ENCODE results near the gene RADIL.
A peak's percentile ranks its signal among the peaks of the same experiment; 100 is the strongest.

Gene RADIL

DNA sequence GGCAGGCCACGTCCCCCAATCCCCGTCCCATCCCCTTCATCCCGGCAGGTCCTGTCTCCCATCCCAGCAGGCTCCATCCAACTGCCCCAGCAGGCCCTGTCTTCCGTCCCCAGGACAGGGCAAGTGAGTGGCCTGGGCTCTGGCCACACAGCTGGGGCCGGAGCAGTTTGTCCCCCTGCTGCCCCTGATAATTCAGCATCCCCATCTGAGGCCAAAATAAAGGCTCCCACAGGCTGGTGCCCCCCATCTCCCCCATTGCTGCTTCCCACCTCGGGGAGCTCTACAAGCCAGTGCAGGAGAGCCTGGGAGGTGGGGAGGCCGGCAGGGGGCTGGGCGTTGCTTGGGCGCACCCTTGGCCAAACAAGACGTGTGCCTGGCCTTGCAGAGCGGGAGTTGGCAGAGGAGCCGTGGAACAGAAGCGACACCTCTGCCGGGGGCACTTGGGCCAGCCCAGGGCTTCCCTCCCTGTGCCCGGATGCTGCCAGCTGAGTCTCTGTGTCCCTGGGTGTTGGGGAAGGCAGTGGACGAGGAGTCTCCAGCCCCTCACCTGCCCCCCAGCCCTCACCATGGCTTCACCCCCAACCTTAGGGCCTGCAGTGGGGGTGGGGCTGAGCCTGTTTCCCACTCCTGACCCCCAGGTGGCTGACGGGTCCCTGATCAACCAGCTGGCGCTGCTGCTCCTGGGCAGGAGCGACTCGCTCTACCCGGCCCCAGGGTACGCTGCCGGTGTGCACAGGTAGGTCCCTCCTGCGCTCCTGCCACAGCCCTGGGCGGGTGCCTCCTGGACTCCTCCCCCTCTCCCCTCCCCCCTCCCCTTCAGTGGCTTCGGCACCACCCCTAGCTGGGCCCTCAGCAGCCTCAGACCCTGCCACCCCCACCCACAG lies 94.1 kb downstream of the RADIL start:
- no peak for DNase-seq

DNA sequence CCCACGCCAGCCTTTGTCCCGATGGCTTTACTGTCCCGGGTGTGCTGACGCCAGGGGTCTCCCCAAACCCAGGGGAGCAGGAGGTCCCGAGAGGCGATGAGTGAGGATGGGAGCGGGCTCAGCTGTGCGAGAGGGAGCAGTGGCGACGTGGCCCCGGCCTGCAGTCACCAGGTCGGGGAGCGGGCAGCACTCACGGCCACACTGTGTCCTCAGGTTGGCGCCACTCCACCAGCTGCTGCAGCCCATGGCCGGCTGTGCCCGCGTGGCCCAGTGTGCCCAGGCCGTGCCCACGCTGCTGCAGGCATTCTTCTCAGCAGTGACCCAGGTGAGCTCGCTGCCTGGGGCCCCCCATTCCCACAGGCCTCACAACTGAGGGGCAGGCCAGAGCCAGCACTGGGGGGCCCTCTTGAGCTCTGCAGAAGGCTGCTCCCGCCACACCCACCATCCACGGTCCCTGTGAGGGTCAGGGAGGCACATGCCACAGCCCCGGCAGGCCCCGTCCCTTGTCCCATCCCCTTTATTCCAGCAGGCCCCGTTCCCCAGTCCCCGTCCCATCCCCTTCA lies 94.8 kb downstream of the RADIL start:
- no peak for DNase-seq

DNA sequence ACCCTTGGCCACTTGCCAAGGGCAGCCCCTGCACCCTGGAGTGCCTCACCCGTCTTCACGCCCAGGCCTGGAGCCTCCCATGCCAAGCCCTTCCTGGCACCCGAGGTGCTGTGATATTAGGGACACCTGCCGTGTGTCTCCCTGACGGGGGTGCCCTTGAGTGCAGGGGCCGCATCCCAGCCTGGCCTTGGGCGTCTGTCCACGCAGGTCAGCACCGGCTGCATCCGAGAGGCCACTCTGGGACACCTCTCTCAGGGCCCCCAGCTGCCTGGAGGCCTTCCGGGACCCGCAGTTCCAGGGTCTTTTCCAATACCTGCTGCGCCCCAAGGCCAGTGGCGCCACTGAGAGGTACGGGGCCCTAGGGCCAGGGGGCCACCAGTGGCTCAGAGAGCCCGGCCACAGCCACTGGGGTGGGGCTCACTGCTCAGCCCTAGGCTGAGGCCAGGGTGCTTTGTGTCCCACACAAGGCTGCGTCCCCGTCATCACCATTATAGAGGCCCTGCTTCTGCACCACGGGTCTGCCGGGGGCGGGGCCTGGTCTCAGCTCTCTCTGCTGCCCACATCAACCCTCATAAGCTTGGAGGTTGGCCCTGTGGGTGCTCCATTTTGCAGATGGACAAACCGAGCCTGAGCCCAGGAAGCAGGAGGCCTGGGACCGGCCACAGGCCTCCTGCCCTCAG lies 95.4 kb downstream of the RADIL start:
- no peak for DNase-seq

DNA sequence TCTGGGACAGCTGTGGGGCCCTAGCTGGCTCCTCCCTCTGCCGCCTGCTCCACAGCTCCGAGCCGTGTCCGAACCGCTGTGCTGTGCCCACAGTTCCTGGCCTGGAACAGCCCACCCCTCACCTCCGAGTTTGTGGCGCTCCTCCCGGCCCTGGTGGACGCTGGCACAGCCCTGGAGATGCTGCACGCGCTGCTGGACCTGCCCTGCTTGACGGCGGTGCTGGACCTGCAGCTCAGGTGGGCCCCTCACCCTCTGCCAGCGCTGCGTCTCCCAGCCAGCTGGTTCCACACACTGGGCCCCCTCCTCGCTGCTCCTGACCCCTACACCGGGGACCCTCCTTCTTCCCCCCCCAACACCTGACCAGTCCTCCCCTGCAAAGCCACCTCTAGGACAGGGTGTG lies 96.0 kb downstream of the RADIL start:
- DNase-seq, result no peak

DNA sequence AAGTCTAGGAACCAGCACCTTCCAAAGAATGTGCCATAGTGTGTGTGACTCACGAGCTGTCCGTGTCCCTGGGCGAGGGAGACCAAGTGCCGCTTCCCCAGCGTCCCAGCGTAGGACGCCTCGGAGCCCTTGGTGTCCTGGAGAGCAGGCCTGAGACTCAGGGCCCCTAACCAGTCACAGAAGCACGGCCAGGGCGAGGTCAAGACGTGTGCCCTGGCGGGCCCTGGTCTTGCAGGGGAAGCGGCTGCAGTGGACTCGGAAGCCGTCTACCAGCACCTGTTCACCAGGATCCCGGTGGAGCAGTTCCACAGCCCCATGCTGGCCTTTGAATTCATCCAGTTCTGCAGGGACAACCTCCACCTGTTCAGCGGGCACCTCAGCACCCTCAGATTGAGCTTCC lies 97.5 kb downstream of the RADIL start:
- DNase-seq, result no peak

DNA sequence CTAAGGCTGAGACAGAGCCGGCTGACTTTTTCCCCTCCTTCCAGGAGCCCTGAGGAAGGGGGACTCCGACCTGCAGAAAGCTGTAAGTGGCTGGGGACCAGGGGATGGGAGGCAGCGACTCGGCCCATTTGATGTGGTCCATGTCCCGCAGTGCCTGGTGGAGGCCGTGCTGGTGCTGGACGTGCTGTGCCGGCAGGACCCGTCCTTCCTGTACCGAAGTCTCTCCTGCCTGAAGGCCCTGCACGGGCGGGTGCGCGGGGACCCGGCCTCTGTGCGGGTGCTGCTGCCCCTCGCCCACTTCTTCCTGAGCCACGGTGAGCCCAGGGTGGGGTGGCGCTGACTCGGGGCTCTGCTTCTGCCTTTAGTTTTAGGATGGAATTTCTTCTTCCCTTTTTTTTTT lies 98.1 kb downstream of the RADIL start:
- no peak for DNase-seq

DNA sequence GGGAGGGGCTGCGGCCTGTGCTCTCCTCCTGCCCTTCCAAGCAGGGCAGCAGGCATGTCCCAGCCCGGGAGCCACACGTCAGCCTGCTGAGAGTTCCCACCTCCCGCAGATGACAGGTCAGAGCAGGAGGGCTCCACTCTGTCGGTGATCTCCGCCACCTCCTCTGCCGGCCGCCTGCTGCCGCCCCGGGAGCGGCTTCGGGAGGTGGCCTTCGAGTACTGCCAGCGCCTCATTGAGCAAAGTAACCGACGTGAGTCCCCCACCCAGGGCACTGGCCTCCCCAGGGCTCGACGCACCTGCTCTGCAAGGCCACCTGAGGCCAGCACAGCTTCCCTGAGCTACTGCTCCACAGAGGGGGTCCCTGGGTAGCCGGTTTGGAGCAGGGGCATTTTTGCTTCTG lies 98.7 kb downstream of the RADIL start:
- no peak for DNase-seq

DNA sequence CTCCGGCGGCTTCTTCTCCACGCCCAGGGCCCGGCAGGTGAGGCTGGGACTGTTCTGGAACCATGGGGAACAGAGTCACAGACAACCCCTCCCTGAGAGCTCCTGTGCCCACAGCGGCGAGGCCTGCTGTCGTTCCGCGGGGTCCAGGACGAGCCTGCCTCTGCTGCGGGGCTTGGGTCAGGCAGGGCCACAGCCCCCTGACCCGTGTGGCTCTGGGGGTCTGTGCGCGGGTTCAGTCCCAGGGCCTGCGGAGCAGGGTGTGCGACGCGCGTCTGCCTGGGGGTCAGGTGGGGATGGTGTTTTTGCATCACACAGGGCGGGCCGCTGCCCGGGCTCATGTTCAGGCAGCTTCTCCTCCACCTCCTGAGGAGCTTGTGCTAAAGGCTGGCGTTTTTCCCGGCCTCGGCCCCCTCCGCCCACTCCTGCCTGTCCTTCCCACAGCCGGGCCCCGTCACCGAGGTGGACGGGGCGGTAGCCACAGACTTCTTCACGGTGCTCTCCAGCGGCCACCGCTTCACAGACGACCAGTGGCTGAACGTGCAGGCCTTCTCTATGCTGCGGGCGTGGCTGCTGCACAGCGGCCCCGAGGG lies 99.7 kb downstream of the RADIL start:
- DNase-seq, result no peak

DNA sequence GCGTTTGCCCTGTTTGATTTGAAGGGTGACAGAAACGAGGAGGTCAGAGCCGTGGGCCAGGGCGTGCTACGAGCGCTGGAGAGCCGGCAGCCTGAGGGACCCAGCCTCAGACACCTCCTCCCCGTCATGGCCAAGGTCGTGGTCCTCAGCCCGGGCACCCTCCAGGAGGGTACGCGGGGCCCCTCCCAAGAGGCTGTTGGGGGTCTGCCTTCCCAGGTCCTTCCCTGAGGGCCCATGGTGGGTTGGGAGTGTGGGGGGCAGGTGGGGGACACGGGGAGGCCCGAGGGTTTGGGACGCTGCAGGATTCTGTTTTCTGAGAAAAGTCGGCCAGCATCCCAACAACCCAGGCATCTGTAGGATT lies 100.2 kb downstream of the RADIL start:
- DNase-seq, result no peak

DNA sequence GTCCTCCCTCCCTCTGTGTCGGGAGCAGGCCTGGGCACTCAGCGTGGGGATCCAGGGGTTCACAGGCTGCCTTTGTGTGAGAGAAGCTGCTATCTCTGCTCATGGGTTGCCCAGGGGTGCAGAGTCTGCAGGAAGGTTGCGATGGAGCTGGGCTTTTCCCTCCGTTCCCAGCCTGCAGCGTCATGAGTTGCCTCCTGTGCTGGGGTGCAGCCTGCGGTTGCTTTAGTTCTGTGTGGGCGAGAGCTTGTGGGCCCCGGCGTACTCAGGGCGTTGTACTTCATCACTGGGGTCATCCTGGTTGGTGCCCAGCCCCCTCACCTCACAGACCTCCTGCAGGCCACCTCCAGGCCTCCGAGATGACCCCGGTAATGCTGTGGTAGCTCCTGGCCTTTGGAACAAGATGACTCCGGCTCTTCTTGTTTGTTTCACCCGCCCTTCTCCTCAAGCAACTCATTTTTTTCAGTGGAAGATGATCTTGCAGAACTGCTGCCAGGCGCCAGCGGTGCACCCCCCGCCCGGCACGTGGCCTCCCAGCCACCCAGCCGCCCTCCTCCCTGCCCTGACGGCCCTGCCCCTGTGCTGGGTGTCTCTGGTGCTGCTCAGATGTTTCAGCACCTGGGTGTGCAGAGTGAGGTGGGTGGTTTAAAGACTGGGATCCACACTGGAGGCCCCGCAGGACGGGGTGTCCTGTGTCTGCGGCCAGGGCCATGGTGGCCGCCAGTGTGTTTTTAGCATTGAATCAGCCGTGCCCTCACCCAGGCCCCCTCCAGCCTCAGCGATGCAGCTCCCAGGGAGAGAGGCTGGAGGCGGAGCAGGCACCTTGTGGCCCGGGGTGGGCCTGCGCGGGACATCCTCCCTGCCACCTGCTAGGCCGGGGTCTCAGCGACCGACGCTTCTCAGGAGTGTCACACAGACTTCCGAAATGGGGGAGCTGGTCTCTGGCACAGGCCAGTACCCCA lies 100.9 kb downstream of the RADIL start:
- no peak for DNase-seq

DNA sequence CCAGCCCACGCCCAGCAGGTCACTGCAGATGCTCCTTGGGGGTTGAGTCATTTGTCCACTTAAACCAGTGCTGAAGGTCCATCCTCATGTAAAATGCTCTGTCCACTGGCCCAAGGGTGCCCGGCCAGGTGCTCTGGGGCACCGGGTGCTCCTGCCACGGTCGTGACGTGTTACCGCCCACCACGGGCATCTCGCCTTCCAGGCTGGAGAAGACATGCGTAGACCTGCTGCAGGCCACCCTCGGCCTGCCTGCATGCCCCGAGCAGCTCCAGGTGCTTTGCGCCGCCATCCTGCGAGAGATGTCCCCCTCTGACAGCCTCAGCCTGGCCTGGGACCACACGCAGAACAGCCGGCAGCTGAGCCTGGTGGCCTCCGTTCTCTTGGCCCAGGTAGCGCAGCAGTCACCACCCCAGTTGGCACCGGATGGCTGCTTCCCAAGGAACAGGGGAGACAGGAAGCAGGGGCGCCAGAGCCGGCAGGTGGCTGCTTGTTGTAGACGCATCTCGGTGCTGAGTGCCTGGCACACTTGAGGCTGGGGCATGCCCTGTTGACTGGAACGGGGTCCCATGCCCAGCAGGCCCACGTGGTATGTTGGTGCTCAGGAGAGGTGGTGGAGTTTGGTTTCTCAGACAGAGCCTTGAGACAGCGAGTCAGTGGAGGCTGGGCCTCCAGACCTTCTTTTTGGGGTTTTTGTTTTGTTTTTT lies 102.0 kb downstream of the RADIL start:
- no peak for DNase-seq

DNA sequence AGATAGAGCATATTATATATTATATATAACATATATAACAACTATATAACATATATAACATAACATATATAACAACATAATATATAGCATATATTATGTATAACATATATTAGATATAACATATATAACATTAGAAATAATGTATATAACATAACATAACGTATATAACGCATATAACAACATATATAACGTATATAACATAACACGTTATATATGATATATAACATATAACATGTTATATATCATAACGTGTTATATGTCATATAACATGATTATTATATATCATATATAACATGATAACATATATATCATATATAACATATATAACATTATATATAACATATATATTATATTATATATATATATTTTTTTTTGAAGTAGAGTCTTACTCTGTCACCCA lies 104.4 kb downstream of the RADIL start:
- no peak for DNase-seq

DNA sequence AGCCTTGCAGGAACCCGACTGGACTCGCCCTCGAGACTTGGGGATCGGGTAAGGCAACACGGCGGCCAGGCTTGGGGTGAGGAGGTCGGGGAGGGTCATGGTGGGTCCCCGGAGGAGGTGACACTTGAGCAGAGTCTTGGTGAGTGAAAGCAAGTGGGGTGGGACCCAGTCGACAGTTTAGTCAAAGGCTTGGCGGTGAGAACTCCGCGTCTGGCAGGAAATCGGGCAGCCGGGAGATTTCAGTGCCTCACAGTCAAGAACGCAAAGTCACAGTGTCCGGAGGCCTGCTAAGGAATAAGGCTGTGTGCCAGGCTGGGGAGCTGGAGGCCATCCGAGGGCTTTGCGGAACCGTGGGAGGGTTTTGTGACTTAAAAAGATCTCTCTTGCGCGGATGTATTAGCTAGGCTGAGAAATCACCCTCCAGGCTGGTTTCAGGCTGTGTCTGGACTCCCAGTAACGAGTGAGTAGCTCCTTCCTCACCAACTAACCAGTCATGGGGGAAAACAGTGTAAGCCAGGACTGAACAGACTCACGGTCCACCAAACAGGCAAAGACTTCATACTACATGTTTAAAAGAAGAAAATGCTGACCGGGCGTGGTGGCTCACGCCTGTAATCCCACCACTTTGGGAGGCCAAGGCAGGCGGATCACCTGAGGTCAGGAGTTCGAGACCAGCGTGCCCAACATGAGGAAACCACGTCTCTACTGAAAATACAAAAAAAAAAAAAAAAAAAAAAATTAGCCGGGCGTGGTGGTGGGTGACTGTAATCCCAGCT lies 107.5 kb downstream of the RADIL start:
- DNase-seq, result no peak

DNA sequence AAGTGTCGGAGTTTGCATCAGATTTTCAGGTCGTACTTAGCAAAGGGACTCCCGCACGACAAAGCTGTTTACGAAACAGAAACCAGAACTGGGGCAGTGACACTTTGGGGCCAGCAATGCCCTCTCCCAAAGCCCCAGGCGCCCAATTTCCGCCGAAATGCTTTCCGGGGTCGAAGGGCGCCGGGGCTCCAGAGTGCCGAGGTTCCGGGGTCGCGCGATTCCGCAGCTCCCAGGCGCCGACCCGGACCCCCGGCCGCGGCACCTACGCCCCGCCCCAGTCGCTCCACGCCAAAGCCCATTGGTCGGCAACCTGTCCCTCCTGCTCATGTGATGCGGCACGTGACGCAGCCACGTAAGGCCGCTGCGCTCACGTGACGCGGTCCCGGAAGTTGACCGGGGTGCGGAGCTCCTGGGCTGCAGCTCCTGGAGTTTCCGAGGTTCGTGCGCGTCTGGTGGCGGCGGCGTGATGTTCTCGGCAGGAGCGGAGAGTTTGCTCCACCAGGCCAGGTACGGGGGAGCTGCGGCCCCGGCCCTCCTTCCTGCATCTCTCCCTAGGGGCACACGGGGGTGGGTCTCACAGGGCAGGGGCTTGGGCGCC lies 108.2 kb downstream of the RADIL start, which contains the start of gene AP5Z1:
AP5Z1 (plus strand) TSS at position 374 of the 598 bp plus-strand sequence; CDS start at position 467, 93 bp downstream.
- peak; percentile 96 for DNase-seq

DNA sequence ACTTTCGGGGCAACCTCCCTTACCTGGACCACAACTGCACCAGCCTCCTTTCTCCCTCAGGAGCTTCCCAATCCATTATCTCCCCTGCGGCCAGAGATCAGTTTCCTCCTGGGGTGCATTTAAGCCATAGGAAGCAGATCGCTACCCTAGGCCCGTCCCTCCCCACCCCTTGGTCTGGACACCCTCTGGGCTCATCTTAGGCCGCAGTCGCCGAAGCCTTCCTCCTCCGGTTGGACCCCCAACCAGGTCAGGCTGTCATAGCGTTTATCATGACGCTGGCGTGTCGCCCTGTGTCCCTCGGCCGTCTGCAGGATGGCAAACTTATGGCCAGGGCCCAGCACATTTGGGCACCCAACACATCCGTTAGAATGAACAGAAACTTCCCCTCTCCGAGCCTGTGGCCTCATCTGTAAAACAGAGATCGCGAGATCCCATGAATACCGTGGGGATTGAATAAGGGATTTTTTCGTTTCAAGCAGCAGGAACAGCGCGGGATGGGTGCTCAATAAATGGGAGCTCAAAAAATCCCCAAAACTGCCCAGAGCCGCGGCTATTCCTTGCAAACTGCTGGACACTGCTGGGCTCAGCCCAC lies 108.8 kb downstream of the RADIL start:
- no peak for DNase-seq

DNA sequence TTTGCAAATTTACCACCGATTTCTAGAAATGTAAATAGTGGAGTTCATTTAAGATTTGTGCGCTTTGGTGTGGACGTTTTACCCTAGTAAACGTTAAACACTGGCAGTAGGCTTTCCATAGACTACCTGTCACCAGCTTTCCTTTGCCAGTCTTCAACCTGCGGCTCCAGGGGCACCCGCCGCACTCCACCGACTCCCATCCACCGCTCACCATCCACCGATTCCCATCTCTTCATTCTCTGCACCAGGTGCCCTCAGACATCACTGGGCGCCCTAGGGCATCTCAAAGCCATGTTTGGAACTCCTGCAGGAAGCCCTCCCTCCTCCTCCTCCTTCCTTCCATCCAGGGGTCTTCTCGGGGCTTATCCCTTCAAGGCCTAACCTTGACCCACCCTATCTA lies 109.5 kb downstream of the RADIL start:
- DNase-seq, result no peak

DNA sequence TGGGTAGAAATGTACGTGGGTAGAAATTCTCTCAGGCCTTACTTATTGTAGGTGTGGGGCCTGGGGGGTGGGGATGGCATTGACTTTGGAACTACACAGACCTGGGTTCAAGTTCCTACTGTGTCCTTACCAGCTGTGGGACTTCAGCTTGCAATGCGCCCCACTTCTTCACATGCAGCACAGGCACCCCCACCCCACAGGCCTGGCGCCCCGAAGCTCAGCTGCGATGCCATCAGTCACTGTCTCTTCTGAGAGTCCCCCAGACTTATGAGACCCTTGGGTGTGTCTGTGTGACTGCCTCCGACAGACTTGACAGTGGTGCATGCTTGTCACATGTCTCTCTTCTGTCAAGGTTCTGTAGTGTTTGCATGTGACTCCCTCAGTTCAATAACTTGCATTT lies 111.2 kb downstream of the RADIL start:
- no peak for DNase-seq

DNA sequence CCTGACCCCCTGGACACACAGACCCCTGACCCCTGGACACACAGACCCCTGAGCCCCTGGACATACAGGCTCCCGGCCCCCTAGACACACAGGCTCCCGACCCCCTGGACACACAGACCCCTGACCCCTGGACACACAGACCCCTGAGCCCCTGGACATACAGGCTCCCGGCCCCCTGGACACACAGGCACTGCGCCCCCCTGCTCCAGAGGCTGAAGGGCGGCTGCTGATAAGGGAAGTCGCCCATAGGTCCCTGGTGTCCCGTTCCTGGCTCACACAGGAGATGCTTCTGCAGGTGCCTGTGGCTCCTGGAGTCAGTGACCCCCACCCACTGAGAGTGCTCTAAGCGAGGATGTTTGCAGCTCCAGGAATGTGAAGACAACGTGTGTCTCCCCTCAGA lies 111.8 kb downstream of the RADIL start:
- DNase-seq, result no peak

DNA sequence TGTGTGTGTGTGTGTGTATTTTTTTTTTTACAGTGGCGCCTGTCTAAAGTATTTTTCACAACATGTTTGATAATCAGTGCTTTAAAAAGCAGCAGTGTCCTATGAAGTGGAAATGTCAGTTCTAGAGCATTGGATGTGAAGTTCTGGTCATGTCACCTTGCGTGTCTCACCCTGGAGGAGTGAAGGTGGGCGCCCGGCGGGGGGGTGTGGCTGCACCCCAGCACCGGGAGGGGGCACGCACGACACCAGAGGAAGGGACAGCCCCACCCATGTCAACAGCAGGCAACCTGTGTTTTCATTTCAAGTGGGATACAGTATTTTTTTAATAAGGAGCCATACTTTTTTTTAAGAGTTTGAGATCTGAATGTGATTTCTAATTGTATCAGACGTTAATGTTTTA lies 112.6 kb downstream of the RADIL start:
- DNase-seq, result no peak

DNA sequence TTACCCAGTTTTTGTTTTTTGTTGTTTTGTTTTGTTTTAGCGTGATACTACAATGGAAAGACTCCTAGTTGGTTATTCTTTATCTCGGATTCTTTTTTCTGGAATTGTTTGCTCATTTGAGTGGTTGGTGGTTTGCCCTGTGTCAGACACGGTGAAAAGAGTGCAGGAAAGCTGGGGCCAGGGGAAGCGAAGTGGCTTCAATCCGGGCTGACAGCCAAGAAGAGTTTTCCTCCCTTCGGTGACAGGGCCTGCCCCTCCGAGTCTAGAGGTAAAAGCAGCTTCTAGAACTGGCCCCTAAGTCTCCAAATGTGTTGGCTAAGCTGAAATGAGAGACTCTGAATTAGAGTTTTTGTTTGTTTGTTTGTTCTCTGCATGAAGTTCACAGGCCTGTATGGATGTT lies 113.8 kb downstream of the RADIL start:
- DNase-seq, result no peak

Data from NCI-H2171 (cell line).